SHP77 (cell line): ENCODE measurements around the gene TPM4.
"Not testable (repeated sequence)": the region's sequence is repeated elsewhere in the genome, so short reads cannot be mapped to it uniquely, and the experiment has no call there.

Source experiments
- DNase-seq, 2 experiments: peaks; one replicate each; lab custom pipeline; 2025; lab: John Stamatoyannopoulos, UW

The TPM4 gene

GRCh38 chr19:16076154-16076957 lies at the start of gene TPM4:
TSS of gene TPM4 (plus strand) at chr19:16076495. CDS start at chr19:16076566, 71 bp downstream.
- DNase-seq = peak; percentile 29 to 58

DNA sequence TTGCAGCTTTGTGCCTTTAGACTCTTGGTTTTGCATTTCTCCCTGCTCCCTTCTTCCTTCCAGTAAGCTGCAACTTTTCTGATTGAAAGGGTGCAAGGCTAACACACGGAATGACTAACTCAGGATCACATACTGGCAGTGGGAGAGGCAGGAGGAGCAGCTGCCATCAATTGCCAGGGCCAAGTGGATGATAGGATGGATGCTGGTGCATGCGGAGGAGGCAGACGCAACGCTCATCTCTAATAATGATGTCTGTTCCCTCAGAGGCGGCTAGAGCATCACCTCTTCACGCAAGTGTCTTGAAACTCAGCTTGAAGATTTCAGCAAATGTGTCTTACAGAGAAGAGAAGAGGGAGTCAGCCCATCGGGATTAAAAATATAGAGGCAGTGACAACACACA lies 49.5 kb upstream of the TPM4 start:
- no peak for DNase-seq

DNA sequence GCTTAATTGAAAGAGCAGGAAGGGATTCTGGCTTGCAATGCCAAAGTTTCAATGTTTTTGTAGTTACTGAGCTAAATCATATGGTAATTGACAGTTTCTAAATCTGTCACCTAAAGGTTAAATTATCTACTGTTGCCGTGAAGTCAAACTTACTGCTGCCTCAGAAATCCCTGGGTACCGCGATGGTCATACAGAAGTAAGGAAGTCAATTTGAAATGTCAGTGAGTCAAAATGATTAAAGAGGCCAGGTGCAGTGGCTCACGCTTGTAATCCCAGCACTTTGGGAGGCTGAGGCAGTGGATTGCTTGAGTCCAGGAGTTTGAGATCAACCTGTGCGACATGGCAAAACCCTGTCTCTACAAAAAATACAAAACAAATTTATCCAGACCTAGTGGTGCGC lies 48.8 kb upstream of the TPM4 start:
- no peak for DNase-seq

- not testable (repeated sequence) for DNase-seq
These were observed 46.1 kb upstream of the TPM4 start for GRCh38 chr19:16030155-16030554.

GRCh38 chr19:16030964-16031871 lies 45.1 kb upstream of the TPM4 start:
- no peak for DNase-seq

DNA sequence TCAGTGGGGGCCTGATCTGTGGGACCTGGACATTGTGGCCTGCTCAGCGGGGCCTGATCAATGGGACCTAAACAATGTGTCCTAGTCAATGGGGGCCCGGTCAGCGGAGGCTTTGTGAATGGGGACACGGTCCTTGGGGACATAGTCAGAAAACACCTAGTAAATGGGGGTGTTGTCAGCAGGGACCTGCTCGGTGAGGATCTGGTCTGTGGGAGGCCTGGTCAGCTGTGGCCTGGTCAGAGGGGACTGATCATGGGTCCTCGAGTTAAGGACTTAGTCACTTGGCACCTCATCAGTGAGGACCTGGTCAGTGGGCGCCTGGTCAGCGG lies 44.5 kb upstream of the TPM4 start:
- no peak for DNase-seq

- DNase-seq = no peak
These were observed 43.7 kb upstream of the TPM4 start for GRCh38 chr19:16032509-16033135.

DNA sequence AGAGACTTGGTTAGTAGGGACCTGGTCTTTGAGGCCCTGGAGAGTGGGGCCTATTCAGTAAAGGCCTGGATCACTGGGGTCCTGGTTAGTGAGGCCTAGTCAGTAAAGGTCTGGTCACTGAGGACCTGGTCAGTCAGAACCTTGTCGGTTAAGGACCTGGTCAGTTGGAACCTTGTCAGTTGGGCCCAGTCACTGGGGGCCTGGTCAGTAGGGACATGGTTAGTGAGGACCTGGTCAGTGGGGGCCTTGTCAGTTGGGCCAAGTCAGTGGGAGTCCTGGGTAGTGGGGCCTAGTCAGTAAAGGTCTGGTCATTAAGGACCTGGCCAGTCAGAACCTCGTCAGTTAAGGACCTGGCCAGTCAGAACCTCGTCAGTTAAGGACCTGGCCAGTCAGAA lies 43.2 kb upstream of the TPM4 start:
- no peak for DNase-seq

DNA sequence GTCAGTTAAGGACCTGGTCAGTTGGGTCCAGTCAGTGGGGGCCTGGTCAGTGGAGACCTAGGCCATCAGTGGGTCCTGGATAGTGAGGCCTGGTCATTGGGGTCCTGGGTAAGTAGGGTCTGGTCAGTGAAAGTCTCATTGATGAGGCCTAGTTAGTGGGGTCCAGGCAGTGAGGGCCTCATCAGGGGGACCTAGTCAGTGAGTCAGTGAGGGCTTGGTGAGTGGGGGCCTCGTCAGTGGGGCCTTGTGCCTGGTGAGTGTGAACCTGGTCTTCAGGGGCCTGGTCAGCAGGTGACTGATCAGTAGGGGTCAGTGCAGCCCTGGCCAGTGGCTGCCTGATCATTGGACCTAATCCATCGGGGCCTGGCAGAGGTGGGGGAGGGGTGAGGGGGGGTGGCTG lies 42.6 kb upstream of the TPM4 start:
- no peak for DNase-seq

DNA sequence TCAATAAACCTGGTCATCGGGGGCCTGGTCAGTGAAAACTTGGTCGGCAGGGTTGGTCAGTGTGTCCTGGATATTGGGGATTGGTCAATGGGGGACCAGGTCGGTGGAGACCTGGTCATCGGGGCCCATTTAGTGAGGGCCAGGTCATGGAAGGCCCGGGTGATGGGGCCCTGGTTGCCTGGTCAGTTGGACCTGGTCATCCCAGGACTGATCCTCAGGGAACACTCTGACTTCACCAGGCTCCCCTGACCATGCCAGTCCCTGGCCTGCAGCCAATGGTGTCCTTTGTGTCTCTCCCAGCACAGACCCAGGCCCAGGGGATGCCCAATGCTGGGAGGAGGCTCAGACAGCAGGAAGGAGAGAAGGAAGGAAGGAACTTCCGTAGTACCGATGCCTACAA lies 42.1 kb upstream of the TPM4 start:
- DNase-seq = no peak

- DNase-seq = no peak
These were observed 41.2 kb upstream of the TPM4 start for GRCh38 chr19:16034958-16035560.

DNA sequence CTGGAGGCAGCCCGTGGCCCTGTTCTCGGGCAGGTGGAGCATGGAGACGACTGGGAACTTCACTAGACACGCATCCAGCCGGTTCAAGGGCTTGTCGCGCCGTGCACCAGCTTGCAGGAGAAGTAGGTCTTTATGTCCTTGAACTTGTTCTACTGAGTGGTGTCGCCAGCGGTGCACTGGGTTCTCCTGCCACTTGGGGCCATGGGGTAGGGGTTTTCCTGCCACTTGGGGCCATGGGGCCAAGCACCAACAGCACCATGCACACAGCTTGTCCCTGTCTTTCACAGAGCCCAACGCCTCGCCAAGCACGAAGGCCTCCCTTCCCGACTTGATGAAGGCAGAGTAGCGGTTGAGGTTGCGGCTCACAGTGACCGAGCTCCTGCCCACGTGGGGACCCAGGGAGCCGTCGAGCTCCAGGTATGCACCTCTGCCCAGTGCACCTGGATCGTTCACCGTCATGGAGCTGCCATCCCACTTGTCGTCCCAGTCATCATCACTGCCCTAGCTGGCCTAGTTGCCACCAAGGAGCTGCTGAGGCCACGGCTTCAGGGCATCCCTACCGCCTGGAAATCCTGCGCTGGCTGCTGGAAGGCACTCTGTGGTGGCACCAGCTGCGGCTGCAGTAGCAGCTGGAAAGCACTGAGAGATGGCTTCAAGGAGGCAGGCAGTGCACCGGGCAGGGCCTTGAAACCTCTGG lies 40.5 kb upstream of the TPM4 start:
- no peak for DNase-seq

DNA sequence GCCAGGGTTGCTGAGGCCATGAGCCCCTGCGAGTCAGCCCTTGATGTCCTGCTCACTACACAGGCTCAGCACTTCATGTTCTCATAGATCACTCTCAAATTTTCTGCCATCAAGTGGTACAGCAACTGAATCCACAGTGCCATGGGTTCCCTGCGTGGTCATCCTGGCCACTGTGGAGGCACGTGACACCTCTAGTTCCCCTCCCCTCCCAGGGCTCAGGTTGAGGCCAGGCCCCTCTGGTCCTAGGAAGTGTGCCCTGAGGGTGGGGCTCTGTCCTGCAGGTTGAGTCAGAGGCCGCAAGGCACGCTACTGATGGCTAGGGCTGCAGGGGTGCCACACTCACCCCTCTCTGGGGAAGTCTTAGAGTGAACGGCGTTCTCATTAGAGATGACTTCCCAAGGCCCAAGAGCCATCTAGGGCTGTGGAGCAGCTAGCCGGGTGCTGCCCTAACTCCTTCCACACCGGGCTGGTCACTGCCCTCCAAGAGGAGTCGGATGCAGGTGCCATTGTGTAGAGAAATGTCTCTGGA lies 39.8 kb upstream of the TPM4 start:
- no peak for DNase-seq

GRCh38 chr19:16036941-16037340 lies 39.4 kb upstream of the TPM4 start:
- no peak for DNase-seq

- DNase-seq = no peak
These were observed 38.7 kb upstream of the TPM4 start for GRCh38 chr19:16037424-16038195.

DNA sequence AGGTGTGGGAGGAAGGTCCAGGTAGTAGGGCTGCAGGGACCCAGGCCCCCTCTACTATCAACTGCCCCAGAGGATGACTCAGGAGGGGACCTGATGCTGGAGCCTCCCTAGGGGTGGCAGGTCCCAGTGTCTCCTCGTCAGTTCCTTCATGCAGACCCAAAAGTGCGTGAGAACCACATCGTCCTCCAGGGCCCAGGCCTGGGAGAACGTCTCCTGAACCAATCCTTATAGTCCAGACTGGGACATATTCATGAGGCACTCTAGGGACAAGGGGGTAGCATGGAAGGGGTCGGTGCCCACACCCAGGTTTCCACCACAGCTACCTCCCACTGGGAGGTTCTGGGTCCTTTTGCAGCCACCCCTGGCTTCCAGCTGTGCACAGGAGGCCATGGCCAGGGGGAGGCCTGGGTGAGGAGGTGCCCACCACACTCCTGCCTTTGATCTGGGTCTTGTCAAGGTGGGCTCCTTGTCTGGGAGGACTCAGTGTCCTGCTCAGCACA lies 38.0 kb upstream of the TPM4 start:
- no peak for DNase-seq

GRCh38 chr19:16039081-16039480 lies 37.2 kb upstream of the TPM4 start:
- DNase-seq = no peak

DNA sequence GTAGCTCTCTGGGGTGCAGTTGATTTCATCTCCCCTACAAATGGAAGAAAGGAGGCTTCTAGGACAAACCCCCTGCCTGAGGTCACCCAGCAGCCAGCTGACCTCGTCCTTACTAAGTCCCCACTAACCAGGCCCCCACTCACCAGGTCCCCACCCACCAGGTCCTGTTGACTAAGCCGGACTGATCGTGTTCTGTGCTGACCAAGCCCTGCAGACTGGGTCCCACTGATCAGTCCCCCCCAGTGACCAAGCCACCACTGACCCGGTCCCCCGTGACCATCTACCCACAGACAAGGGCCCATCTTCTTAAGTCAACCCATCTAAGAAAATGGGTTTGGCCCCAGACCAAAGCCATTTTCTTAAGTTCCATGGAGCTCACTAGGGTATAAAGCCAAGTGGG lies 36.8 kb upstream of the TPM4 start:
- no peak for DNase-seq

GRCh38 chr19:16040642-16041041 lies 35.7 kb upstream of the TPM4 start:
- no peak for DNase-seq

DNA sequence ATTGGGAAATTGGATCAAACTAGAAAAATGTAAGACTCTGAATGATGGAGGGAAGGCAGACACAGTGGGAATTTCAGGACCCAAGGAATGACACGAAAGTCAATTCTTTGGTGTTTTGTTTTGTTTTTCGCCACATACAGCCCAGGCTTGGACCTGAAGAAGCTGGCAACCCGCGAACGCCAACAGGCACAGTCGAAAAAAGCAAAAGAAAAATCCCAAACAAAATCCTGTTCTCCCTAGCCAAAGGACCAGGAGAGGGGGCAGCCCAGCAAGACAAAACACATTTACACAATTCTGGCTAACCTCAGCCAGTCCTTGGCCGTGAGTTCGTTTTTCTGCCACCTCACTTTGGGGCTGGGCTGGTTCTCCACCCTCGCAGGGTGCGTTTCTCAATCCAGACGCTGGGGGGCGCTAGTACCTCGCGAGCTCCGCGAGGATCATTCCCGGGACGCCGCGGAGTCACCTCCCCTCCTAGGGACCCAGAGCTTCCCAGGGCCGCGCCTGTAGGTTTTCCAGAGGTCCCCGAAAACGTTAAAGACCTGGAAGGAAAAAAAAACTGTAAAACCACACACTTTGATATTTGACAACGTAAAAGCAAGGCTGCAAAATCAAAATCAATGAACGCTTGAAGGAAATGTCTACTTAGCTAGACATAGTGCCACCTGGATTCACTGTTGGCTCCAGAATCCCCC lies 34.9 kb upstream of the TPM4 start:
- peak; percentile 30 to 44 for DNase-seq
